K562 (cell line): ENCODE results near the gene HOXD9. TPM values are rescaled to one million over a fixed set of nuclear protein-coding genes. Genes with fewer than 3 reads are reported as not detected.

Experiments used
- ATAC-seq: fragments of 200-7000 bp; cut with Tn5 transposase; 3 replicates; pipeline ENCODE4 v1.9.1; 2020; ENCODE audit warnings: moderate library complexity
- BruUV-seq: library from RNA; stranded (reverse); fragments of 400-500 nt; replicated peaks from 2 replicates; lab custom pipeline; 2021; lab: Mats Ljungman, UMichigan
- CTCF ChIA-PET: fragments of 300-600 bp; formaldehyde crosslinking; extraction: SDS; loops from one replicate; lab custom pipeline; 2021; ENCODE audit warnings: low intra/inter-chr PET ratio; lab: Yijun Ruan, JAX
- POLR2A ChIA-PET: fragments of 300-600, 350-650 bp; sonication (Branson Sonifier 250); formaldehyde crosslinking; extraction: SDS; loops from one replicate; lab custom pipeline; 2021; ENCODE audit warnings: antibody characterized with exemption, inconsistent platforms; lab: Yijun Ruan, JAX
- DNase-seq, 4 experiments: peaks; one replicate each; pipeline versions ENCODE4 v3.0.0 to v3.0.0-alpha.2; 2011 to 2018; ENCODE audit warnings: low spot score in 3 of 4, mixed read lengths in 3 of 4; ENCODE audit errors: extremely low read depth in 1 of 4
- FAIRE-seq: peaks from 2 replicates; lab custom pipeline; 2011; peaks lifted over from hg19 to GRCh38; lab: Jason Lieb, UNC
- H2AFZ ChIP-seq: 2 replicates; pipeline ENCODE4 v1.6.0; 2011; ENCODE audit warnings: low read depth, low read length, control low read depth, inconsistent platforms
- H3K27ac ChIP-seq: fragments of 200-600 bp; 3 replicates; pipeline ENCODE4 v1.8.0; 2011; ENCODE audit warnings: low read depth, mild to moderate bottlenecking, control low read depth, inconsistent platforms, low read length, moderate library complexity, mixed read lengths; ENCODE audit errors: extremely low read depth
- H3K27me3 ChIP-seq, 2 experiments: fragments of 300-600 bp in 1 of 2; 2 replicates in 1 of 2; 3 replicates in 1 of 2; pipeline versions ENCODE4 v1.6.0 to v1.8.0; 2011; ENCODE audit warnings: inconsistent platforms in 2 of 2, low read length in 2 of 2, mild to moderate bottlenecking in 1 of 2, mixed read lengths in 1 of 2, moderate library complexity in 1 of 2; ENCODE audit not compliant: control insufficient read depth in 2 of 2, insufficient read depth in 2 of 2
- H3K36me3 ChIP-seq: fragments of 300-600 bp; 3 replicates; pipeline ENCODE4 v1.8.0; 2011; ENCODE audit warnings: mild to moderate bottlenecking, low read length, inconsistent platforms; ENCODE audit not compliant: control insufficient read depth, insufficient read depth
- H3K4me1 ChIP-seq, 2 experiments: fragments of 200-600 bp in 1 of 2; replicated peaks in 1 of 2; 2 replicates in 1 of 2; 3 replicates in 1 of 2; pipeline versions ENCODE4 v1.5.1 to v1.8.0; 2011; ENCODE audit warnings: inconsistent platforms in 2 of 2, low read length in 2 of 2, mild to moderate bottlenecking in 1 of 2, mixed read lengths in 1 of 2, moderate library complexity in 1 of 2; ENCODE audit not compliant: control insufficient read depth in 2 of 2, insufficient read depth in 2 of 2
- H3K4me2 ChIP-seq: 2 replicates; pipeline ENCODE4 v1.6.1; 2011; ENCODE audit warnings: low read length, control low read depth, inconsistent platforms, mixed read lengths; ENCODE audit not compliant: insufficient read depth
- H3K4me3 ChIP-seq: fragments of 200-600 bp; sonication (generic), shearing (Covaris generic); 2 replicates; pipeline ENCODE4 v1.5.1; 2016; ENCODE audit warnings: control low read depth, inconsistent platforms
- H3K79me2 ChIP-seq: fragments of 200-600 bp; 3 replicates; pipeline ENCODE4 v1.8.0; 2011; ENCODE audit warnings: low read length, inconsistent platforms; ENCODE audit not compliant: control insufficient read depth, insufficient read depth
- H3K9ac ChIP-seq, 2 experiments: 2 replicates each; pipeline versions ENCODE4 v1.6.0 to v1.6.1; 2011; ENCODE audit warnings: low read depth in 2 of 2, low read length in 2 of 2, control low read depth in 1 of 2, inconsistent platforms in 1 of 2, mild to moderate bottlenecking in 1 of 2, mixed read lengths in 1 of 2; ENCODE audit not compliant: insufficient read depth in 1 of 2
- H3K9me1 ChIP-seq: one replicate; pipeline ENCODE4 v1.6.0; 2011; ENCODE audit warnings: inconsistent platforms, mild to moderate bottlenecking, low read length, moderate library complexity; ENCODE audit not compliant: control insufficient read depth, insufficient read depth
- H3K9me3 ChIP-seq: replicated peaks from 2 replicates; pipeline ENCODE4 v1.5.1; 2011; ENCODE audit warnings: low read depth, low read length, inconsistent platforms; ENCODE audit not compliant: control insufficient read depth, insufficient read depth
- H4K20me1 ChIP-seq: replicated peaks from 2 replicates; pipeline ENCODE4 v1.6.1; 2011; ENCODE audit warnings: low read length, inconsistent platforms, mixed read lengths; ENCODE audit not compliant: control insufficient read depth, insufficient read depth
- E2F6 ChIP-seq, 2 experiments: IDR thresholded peaks; 2 replicates each; pipeline ENCODE4 v1.6.1; 2011; ENCODE audit warnings: borderline replicate concordance in 1 of 2, control low read depth in 1 of 2, low read depth in 1 of 2, low read length in 1 of 2, mild to moderate bottlenecking in 1 of 2, mixed read lengths in 1 of 2, moderate library complexity in 1 of 2; ENCODE audit not compliant: insufficient read depth in 1 of 2, insufficient read length in 1 of 2, poor library complexity in 1 of 2, severe bottlenecking in 1 of 2; ENCODE audit errors: extremely low read depth in 1 of 2
- ETV1 ChIP-seq: fragments of 450-650 bp; conservative IDR thresholded peaks from 2 replicates; pipeline ENCODE4 v1.6.1; 2016; ENCODE audit warnings: missing genetic modification characterization, control low read depth, low read depth, missing compliant biosample characterization
- FOXA1 ChIP-seq: fragments of 450-650 bp; IDR thresholded peaks from 2 replicates; pipeline ENCODE4 v1.6.1; 2016; ENCODE audit warnings: mild to moderate bottlenecking, borderline replicate concordance
- PCBP1 ChIP-seq: fragments of 200-400 bp; formaldehyde crosslinking; IDR thresholded peaks from 2 replicates; pipeline ENCODE4 v1.6.1; 2018; ENCODE audit warnings: mild to moderate bottlenecking, low read depth, low read length; ENCODE audit not compliant: poor library complexity, severe bottlenecking
- ZNF124 ChIP-seq: sonication (generic); formaldehyde crosslinking; IDR thresholded peaks from 2 replicates; pipeline ENCODE4 v1.8.1; 2022; ENCODE audit warnings: missing genetic modification reagents
- ZNF212 ChIP-seq: fragments of 450-650 bp; formaldehyde crosslinking; IDR thresholded peaks from 2 replicates; pipeline ENCODE4 v1.4.0; 2020; ENCODE audit warnings: mild to moderate bottlenecking
- WGBS: fragments of 100-300 bp; shearing (Covaris generic); methylation state at CpG from one replicate; pipeline ENCODE4 v1.1.6; 2016; ENCODE audit warnings: low coverage, mixed read lengths; ENCODE audit not compliant: insufficient coverage; ENCODE audit errors: missing lambda C conversion rate; 5-methylcytosine and 5-hydroxymethylcytosine counted together
- in situ Hi-C: fragments of 300-500 bp; cut with MboI; formaldehyde crosslinking; loops from 4 replicates; pipeline ENCODE4 v1.15.0; 2018; ENCODE audit warnings: inconsistent platforms, mixed read lengths
- intact Hi-C: fragments of 100-400 bp; cut with micrococcal nuclease; formaldehyde crosslinking; loops from 2 replicates; pipeline ENCODE4 v1.14.2; 2022
- polyA plus RNA-seq, 8 experiments: library from polyadenylated mRNA; depleted of rRNA in 4 of 8; stranded (reverse) in 5 of 8; unstranded in 3 of 8; fragments of >200 nt; fragmentation: Nextera tagmentation in 2 of 8; fragmentation: Illumina TruSeq in 1 of 8; extraction: Ambion mirVana in 2 of 8; extraction: Trizol in 1 of 8; gene quantifications; 2 replicates each; pipeline versions ENCODE4 v1.2.1 to v1.2.3, GENCODE V29; 2011 to 2014; ENCODE audit warnings: inconsistent platforms in 1 of 8, missing spikeins in 1 of 8
- total RNA-seq, 7 experiments: library from RNA; depleted of rRNA in 6 of 7; stranded (reverse); fragments of >200 nt in 6 of 7; fragmentation: Illumina TruSeq in 2 of 7; extraction: Trizol in 2 of 7; gene quantifications; 2 replicates each; pipeline versions ENCODE4 v1.2.1 to v1.2.3, GENCODE V29; 2011 to 2021; ENCODE audit warnings: low replicate concordance in 1 of 7
- TF ChIP-seq, protein P1 (sequence below): sonication (generic); formaldehyde crosslinking; IDR thresholded peaks from 2 replicates; pipeline ENCODE4 v1.8.1; 2023; ENCODE audit warnings: missing genetic modification reagents, mild to moderate bottlenecking, borderline replicate concordance

Gene HOXD9
- total and polyA plus RNA-seq, 9 of the 15 experiments (the other 6 are each of a cell fraction or from before 2014, with no cell fraction given) = not detected

DNA sequence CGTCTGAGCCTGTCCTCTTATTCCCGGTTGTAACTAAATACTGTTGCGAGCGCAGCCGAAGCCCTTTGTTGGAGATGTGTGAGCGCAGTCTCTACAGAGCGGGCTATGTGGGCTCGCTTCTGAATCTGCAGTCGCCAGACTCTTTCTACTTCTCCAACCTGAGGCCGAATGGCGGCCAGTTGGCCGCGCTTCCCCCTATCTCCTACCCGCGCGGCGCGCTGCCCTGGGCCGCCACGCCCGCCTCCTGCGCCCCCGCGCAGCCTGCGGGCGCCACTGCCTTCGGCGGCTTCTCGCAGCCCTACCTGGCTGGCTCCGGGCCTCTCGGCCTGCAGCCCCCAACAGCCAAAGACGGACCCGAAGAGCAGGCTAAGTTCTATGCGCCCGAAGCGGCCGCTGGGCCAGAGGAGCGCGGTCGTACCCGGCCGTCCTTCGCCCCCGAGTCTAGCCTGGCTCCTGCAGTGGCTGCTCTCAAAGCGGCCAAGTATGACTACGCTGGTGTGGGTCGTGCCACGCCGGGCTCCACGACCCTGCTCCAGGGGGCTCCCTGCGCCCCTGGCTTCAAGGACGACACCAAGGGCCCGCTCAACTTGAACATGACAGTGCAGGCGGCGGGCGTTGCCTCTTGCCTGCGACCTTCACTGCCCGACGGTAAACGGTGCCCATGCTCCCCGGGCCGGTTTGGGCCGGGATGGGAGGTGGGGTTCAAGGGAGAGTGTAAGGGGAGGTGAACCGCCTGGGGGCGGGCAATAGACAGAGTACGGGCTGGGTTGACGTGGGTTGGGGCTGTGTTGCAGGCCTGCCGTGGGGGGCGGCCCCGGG lies 22.6 kb upstream of the HOXD9 start, which contains the start of gene HOXD12:
HOXD12 (plus strand) TSS at position 68 of the 819 bp plus-strand sequence; CDS start at position 75, 7 bp downstream.
- in situ Hi-C loops = loop anchor here (5.0 to 25.0 kb wide), 2 partner anchors 738 to 1063 kb away; no protein-coding TSS in a partner anchor
- Histone ChIP-seq H2AFZ (no peak within 1 kb of the TSS), H3K27me3 (peaks cover 78 to 83% of the 10 kb centered on the region in 2 experiments), H3K36me3 (no peaks in the 10 kb centered on the region), H3K4me3 (no peak within 1 kb of the TSS), H3K27ac (no peak within 1 kb of the TSS), H3K9me3 (no peaks in the 10 kb centered on the region), H4K20me1 (peaks cover 16% of the 10 kb centered on the region; the same call in 1 of the 2 replicates), H3K9ac (no peak within 1 kb of the TSS), H3K9me1 (no peaks in the 10 kb centered on the region), H3K4me2 (no peak within 1 kb of the TSS), H3K4me1 (peaks cover 8 to 31% of the 10 kb centered on the region in 2 experiments), H3K79me2 (no peaks in the 10 kb centered on the region)
- DNase-seq = no peak
- ChIA-PET CTCF (no interaction called here), POLR2A (no interaction called here)
- no TSS peak for BruUV-seq
- 27% methylated on average over 68 of the region's 70 CpGs for WGBS
- no peak for ATAC-seq
- TF ChIP-seq ETV1 (tag) = no peak
- TF ChIP-seq, protein P1, sequence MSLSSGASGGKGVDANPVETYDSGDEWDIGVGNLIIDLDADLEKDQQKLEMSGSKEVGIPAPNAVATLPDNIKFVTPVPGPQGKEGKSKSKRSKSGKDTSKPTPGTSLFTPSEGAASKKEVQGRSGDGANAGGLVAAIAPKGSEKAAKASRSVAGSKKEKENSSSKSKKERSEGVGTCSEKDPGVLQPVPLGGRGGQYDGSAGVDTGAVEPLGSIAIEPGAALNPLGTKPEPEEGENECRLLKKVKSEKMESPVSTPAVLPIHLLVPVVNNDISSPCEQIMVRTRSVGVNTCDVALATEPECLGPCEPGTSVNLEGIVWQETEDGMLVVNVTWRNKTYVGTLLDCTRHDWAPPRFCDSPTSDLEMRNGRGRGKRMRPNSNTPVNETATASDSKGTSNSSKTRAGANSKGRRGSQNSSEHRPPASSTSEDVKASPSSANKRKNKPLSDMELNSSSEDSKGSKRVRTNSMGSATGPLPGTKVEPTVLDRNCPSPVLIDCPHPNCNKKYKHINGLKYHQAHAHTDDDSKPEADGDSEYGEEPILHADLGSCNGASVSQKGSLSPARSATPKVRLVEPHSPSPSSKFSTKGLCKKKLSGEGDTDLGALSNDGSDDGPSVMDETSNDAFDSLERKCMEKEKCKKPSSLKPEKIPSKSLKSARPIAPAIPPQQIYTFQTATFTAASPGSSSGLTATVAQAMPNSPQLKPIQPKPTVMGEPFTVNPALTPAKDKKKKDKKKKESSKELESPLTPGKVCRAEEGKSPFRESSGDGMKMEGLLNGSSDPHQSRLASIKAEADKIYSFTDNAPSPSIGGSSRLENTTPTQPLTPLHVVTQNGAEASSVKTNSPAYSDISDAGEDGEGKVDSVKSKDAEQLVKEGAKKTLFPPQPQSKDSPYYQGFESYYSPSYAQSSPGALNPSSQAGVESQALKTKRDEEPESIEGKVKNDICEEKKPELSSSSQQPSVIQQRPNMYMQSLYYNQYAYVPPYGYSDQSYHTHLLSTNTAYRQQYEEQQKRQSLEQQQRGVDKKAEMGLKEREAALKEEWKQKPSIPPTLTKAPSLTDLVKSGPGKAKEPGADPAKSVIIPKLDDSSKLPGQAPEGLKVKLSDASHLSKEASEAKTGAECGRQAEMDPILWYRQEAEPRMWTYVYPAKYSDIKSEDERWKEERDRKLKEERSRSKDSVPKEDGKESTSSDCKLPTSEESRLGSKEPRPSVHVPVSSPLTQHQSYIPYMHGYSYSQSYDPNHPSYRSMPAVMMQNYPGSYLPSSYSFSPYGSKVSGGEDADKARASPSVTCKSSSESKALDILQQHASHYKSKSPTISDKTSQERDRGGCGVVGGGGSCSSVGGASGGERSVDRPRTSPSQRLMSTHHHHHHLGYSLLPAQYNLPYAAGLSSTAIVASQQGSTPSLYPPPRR (CRISPR knock-in tag) = no peak
- peak; percentile 29 for TF ChIP-seq PCBP1
- no peak for TF ChIP-seq ZNF124 (CRISPR knock-in tag)
- no peak for TF ChIP-seq FOXA1
- TF ChIP-seq E2F6 (IDR thresholded peaks at IDR 0.05; ENCODE audit: borderline replicate concordance in 1 of 2, extremely low read depth in 1 of 2, insufficient read depth in 1 of 2, insufficient read length in 1 of 2, low read depth in 1 of 2, low read length in 1 of 2, poor library complexity in 1 of 2, severe bottlenecking in 1 of 2) = no peak
- no peak for TF ChIP-seq ZNF212 (CRISPR knock-in tag)
- intact Hi-C loops = loop anchor here (5.0 kb wide), 4 partner anchors 223 to 1353 kb away; no protein-coding TSS in a partner anchor
- FAIRE-seq = no peak
